ENCODE data around the gene WWP2.

GRCh38 chr16:69928856-69929400 lies 166.8 kb downstream of the WWP2 start:
- TF ChIP-seq CTCF (tag by site-specific recombination; IDR thresholded peaks at IDR 0.05): no peak
- no peak for TF ChIP-seq ZFP69B (tag by site-specific recombination; IDR thresholded peaks at IDR 0.05)
- no peak for TF ChIP-seq ZNF366 (tag by site-specific recombination; conservative IDR thresholded peaks at IDR 0.05)
- no peak for TF ChIP-seq ZNF510 (tag by site-specific recombination; IDR thresholded peaks at IDR 0.05; ENCODE audit: insufficient replicate concordance)
- no peak for TF ChIP-seq WT1 (tag by site-specific recombination; IDR thresholded peaks at IDR 0.05)
- TF ChIP-seq ZNF791 (tag by site-specific recombination; IDR thresholded peaks at IDR 0.05): no peak
- no peak for TF ChIP-seq ZNF248 (tag by site-specific recombination; IDR thresholded peaks at IDR 0.05)
- TF ChIP-seq REPIN1 (tag by site-specific recombination; IDR thresholded peaks at IDR 0.05; ENCODE audit: low read depth): no peak
- no peak for TF ChIP-seq PATZ1 (tag by site-specific recombination; IDR thresholded peaks at IDR 0.05)

All from HEK293 (cell line).